GM18870 (cell line): ENCODE measurements around the gene HHLA2.

Source experiments
- ATAC-seq: cut with Tn5 transposase; IDR thresholded peaks from one replicate; pipeline ENCODE4 v1.9.1; 2021; ENCODE audit warnings: moderate library complexity; ENCODE audit not compliant: unreplicated experiment

HHLA2 gene

GRCh38 chr3:108416111-108416869 is 119.9 kb downstream of the HHLA2 start:
- ATAC-seq = no peak

GRCh38 chr3:108420926-108421325 is 124.6 kb downstream of the HHLA2 start:
- no peak for ATAC-seq
